ENCODE results near the gene NOXA1. TPM values are rescaled to one million over a fixed set of nuclear protein-coding genes. Genes with fewer than 3 reads are reported as not detected.

Gene NOXA1
- total and polyA plus RNA-seq, 9 of the 15 experiments (the other 6 are each of a cell fraction or from before 2014, with no cell fraction given) = 0.07 to 1.2 (median 0.20) TPM; not detected in 4

DNA sequence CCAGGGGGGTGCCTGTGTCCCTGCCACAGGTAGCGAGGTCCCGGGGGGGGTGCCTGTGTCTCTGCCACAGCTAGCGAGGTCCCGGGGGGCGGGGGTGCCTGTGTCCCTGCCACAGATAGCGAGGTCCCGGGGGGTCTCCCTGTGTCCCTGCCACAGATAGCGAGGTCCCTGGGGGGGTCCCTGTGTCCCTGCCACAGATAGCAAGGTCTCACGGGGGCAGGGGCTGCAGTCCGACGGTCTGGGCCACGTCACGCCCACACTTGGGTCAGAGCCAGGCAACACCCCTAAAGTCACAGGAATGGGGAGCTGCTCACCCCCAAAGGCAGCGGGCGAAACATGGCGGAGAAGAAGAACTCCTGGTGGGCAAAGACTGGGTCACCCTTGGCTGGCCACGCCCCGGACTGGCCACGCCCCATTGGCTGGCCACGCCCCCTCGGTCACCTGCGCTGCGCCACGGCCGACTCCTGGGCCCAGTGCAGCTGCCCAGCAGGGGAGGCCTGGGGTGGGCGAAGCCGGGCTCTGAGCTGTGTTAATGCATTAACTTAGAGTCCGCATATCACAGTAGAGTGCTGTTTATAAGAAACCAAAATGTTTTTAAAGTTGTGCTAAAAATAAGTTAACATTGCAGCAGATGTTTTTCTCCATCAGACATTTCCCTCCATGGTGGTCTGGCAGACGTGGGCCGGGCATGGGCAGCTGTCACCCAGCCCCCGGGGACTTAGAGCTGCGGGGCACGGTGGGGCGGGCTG lies 7.0 kb downstream of the NOXA1 start:
- Histone ChIP-seq H3K9ac (ENCODE audit: insufficient read depth in 1 of 2, low read depth in 2 of 2, low read length in 2 of 2) (peak overlapping the region; percentile 60 to 89; a peak in 3 of 4 replicates), H3K4me3 (peak overlapping the region; percentile 37), H3K27me3 (ENCODE audit: control insufficient read depth in 2 of 2, insufficient read depth in 2 of 2, low read length in 2 of 2) (no peaks in the 10 kb centered on the region), H3K36me3 (ENCODE audit: control insufficient read depth, insufficient read depth, low read length) (no peaks in the 10 kb centered on the region), H3K79me2 (ENCODE audit: control insufficient read depth, insufficient read depth, low read length) (no peaks in the 10 kb centered on the region), H3K9me1 (ENCODE audit: control insufficient read depth, insufficient read depth, low read length) (no peaks in the 10 kb centered on the region), H2AFZ (ENCODE audit: low read depth, low read length) (peak overlapping the region; percentile 67), H3K4me1 (replicated peaks in 1 of 2; ENCODE audit: control insufficient read depth in 2 of 2, insufficient read depth in 2 of 2, low read length in 2 of 2) (peaks cover 11 to 84% of the 10 kb centered on the region in 2 experiments), H3K27ac (ENCODE audit: extremely low read depth, low read depth, low read length) (0 out of 3 replicates have a peak overlapping the region, but pooled peaks have one; percentile 18), H3K9me3 (replicated peaks; ENCODE audit: control insufficient read depth, insufficient read depth, low read depth, low read length) (no peaks in the 10 kb centered on the region), H3K4me2 (ENCODE audit: insufficient read depth, low read length) (peak overlapping the region; percentile 81), H4K20me1 (replicated peaks; ENCODE audit: control insufficient read depth, insufficient read depth, low read length) (no peaks in the 10 kb centered on the region)
- BruUV-seq (replicated peaks) = no TSS peak
- ATAC-seq (peak; percentile 93), DNase-seq (ENCODE audit: extremely low read depth in 1 of 4, low spot score in 3 of 4) (peak; percentile 79 to 91 (median 87)), FAIRE-seq (peak; percentile 68)
- 2% methylated on average over 30 of the region's 34 CpGs for WGBS (ENCODE audit: insufficient coverage, low coverage, missing lambda C conversion rate)
- in situ Hi-C loops (cut with MboI) = no loop called here
- intact Hi-C loops (cut with micrococcal nuclease) = loop anchor here (10.0 kb wide), 1 partner anchor 125 kb away; the partner anchor contains the start of gene NRARP
- POLR2A ChIA-PET = interaction anchor here (0.6 kb wide), 1 partner anchor 25 kb away, joined by 3 read pairs; no protein-coding TSS in a partner anchor
- CTCF ChIA-PET (ENCODE audit: low intra/inter-chr PET ratio) = no interaction called here
- TF ChIP-seq CTBP1 (IDR thresholded peaks at IDR 0.05; ENCODE audit: borderline replicate concordance) (peak; percentile 29; the same call in 1 of the 2 replicates), RBFOX2 (IDR thresholded peaks at IDR 0.05; ENCODE audit: low read depth, low read length) (peak; percentile 74), POLR2A (conservative IDR thresholded peaks at IDR 0.05) (0 out of 2 replicates have a peak, but pooled peaks have one; percentile 36), SMARCA4 (IDR thresholded peaks at IDR 0.05) (no peak), CREM (IDR thresholded peaks at IDR 0.05; ENCODE audit: low read depth) (peak; percentile 67), JUND (IDR thresholded peaks at IDR 0.05; ENCODE audit: borderline replicate concordance, low read depth, low read length) (no peak), JUND (tag; IDR thresholded peaks at IDR 0.05; ENCODE audit: borderline replicate concordance, low read depth, low read length) (no peak), PHF21A (IDR thresholded peaks at IDR 0.05; ENCODE audit: borderline replicate concordance, low read depth) (no peak), ZFX (CRISPR knock-in tag; IDR thresholded peaks at IDR 0.05) (peak; percentile 88), SUPT5H (IDR thresholded peaks at IDR 0.05) (peak; percentile 46; the same call in 1 of the 2 replicates), MEF2A (IDR thresholded peaks at IDR 0.05; ENCODE audit: control insufficient read depth, low read depth, low read length) (no peak), ZNF644 (tag; IDR thresholded peaks at IDR 0.05; ENCODE audit: low read depth) (no peak), EGR1 (conservative IDR thresholded peaks at IDR 0.05) (peak; percentile 36; the same call in 1 of the 2 replicates), CREB1 (IDR thresholded peaks at IDR 0.05) (peak; percentile 53; the same call in 1 of the 2 replicates), CREB1 (CRISPR knock-in tag; IDR thresholded peaks at IDR 0.05) (no peak), ZNF23 (CRISPR knock-in tag; IDR thresholded peaks at IDR 0.05) (no peak), MEIS2 (IDR thresholded peaks at IDR 0.05; ENCODE audit: partially characterized antibody) (no peak), YY1 (IDR thresholded peaks at IDR 0.05; ENCODE audit: borderline replicate concordance in 1 of 3, control insufficient read depth in 1 of 3, extremely low read depth in 1 of 3, insufficient read depth in 3 of 3, insufficient read length in 1 of 3, insufficient replicate concordance in 2 of 3, low read depth in 1 of 3, low read length in 2 of 3) (peak; percentile 34 to 85 (median 43)), ZNF696 (CRISPR knock-in tag; conservative IDR thresholded peaks at IDR 0.05) (no peak), ZBTB7A (IDR thresholded peaks at IDR 0.05; ENCODE audit: borderline replicate concordance, control insufficient read depth, low read depth, low read length) (0 out of 2 replicates have a peak, but pooled peaks have one; percentile 25)
- TF ChIP-seq, protein P1, sequence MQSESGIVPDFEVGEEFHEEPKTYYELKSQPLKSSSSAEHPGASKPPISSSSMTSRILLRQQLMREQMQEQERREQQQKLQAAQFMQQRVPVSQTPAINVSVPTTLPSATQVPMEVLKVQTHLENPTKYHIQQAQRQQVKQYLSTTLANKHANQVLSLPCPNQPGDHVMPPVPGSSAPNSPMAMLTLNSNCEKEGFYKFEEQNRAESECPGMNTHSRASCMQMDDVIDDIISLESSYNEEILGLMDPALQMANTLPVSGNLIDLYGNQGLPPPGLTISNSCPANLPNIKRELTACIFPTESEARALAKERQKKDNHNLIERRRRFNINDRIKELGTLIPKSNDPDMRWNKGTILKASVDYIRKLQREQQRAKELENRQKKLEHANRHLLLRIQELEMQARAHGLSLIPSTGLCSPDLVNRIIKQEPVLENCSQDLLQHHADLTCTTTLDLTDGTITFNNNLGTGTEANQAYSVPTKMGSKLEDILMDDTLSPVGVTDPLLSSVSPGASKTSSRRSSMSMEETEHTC (IDR thresholded peaks at IDR 0.05) = no peak; the same call in 1 of the 2 replicates
- TF ChIP-seq, protein P2, sequence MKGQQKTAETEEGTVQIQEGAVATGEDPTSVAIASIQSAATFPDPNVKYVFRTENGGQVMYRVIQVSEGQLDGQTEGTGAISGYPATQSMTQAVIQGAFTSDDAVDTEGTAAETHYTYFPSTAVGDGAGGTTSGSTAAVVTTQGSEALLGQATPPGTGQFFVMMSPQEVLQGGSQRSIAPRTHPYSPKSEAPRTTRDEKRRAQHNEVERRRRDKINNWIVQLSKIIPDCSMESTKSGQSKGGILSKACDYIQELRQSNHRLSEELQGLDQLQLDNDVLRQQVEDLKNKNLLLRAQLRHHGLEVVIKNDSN (CRISPR knock-in tag; IDR thresholded peaks at IDR 0.05) = peak; percentile 69
